Nephron (organoid): ENCODE results near the gene EAF1.

Source experiments
- H3K27ac Mint-ChIP-seq, 3 experiments: 2 replicates each; pipeline ENCODE4 v1.8.0; 2020; ENCODE audit warnings: mixed read lengths in 3 of 3, mild to moderate bottlenecking in 2 of 3, moderate library complexity in 1 of 3
- H3K27me3 Mint-ChIP-seq: 2 replicates; pipeline ENCODE4 v1.8.0; 2021; ENCODE audit warnings: low read depth, mild to moderate bottlenecking, moderate library complexity, mixed read lengths
- H3K36me3 Mint-ChIP-seq: 2 replicates; pipeline ENCODE4 v1.8.0; 2020; ENCODE audit warnings: low read depth, mixed read lengths
- H3K4me1 Mint-ChIP-seq: 2 replicates; pipeline ENCODE4 v1.8.0; 2020; ENCODE audit warnings: mixed read lengths
- H3K4me3 Mint-ChIP-seq, 3 experiments: 2 replicates each; pipeline ENCODE4 v1.8.0; 2020; ENCODE audit warnings: mild to moderate bottlenecking in 3 of 3, mixed read lengths in 3 of 3, moderate library complexity in 2 of 3
- H3K9me3 Mint-ChIP-seq: 2 replicates; pipeline ENCODE4 v1.8.0; 2020; ENCODE audit warnings: mixed read lengths
- CTCF ChIP-seq, 3 experiments: fragments of 200-600 bp; sonication (generic); IDR thresholded peaks; one replicate each; pipeline ENCODE4 v1.5.0; 2021; ENCODE audit warnings: antibody characterized with exemption in 3 of 3; ENCODE audit not compliant: unreplicated experiment in 3 of 3

The EAF1 gene

DNA sequence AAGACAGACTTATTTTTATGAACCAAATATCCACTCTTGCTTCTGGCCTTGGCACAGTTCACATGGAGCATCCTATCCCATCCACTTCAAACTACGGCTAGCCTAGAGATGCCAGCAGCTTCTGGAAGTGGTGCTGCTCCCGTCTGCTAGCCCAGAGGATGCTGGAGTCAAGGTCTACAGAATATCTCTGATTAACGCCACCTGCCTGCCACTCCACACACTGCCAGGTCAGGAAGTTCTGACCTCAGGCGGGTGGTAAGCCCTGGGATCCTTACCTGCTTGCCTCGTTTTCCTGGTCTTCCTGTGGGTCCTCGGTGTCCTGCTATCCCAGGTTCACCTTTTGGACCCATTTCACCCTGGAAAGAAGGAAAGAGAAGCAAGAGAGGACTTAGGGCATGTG, 42.9 kb downstream of the EAF1 start:
- H3K27me3 Mint-ChIP-seq, result no peaks in the 10 kb centered on the region
- no peaks in the 10 kb centered on the region for H3K9me3 Mint-ChIP-seq
- H3K27ac Mint-ChIP-seq, result no peak overlapping the region
- H3K4me1 Mint-ChIP-seq, result peaks cover 5% of the 10 kb centered on the region
- peaks cover 4% of the 10 kb centered on the region for H3K36me3 Mint-ChIP-seq
- TF ChIP-seq CTCF (IDR thresholded peaks at IDR 0.05; ENCODE audit: unreplicated experiment in 3 of 3), result no peak
- H3K4me3 Mint-ChIP-seq, result no peak overlapping the region

DNA sequence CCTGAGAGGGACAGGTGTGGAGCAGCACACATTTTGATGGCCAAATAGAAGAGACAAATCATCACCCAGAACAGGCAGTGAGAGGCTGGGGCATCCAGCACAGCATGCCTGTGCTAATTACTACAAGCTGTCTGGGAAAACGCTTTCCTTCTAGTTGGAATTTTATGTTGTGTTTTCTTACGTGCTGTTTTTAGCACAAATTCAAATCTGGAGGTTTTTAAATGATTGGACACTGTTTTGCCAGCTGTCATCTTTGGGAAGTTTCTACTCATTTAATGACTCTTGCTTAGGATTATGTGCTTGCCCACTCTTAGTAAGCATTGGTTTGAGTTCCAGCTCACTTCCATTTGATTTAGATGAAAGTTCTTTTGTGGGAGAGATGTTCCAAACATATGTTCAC, 43.5 kb downstream of the EAF1 start:
- H3K9me3 Mint-ChIP-seq, result no peaks in the 10 kb centered on the region
- H3K27me3 Mint-ChIP-seq, result no peaks in the 10 kb centered on the region
- no peak overlapping the region for H3K4me3 Mint-ChIP-seq
- H3K4me1 Mint-ChIP-seq, result peaks cover 5% of the 10 kb centered on the region
- no peak overlapping the region for H3K27ac Mint-ChIP-seq
- TF ChIP-seq CTCF (IDR thresholded peaks at IDR 0.05; ENCODE audit: unreplicated experiment in 3 of 3), result no peak
- peaks cover 4% of the 10 kb centered on the region for H3K36me3 Mint-ChIP-seq

GRCh38 chr3:15471861-15472260, 44.5 kb downstream of the EAF1 start:
- H3K4me3 Mint-ChIP-seq, result no peak overlapping the region
- H3K9me3 Mint-ChIP-seq, result no peaks in the 10 kb centered on the region
- no peak overlapping the region for H3K27ac Mint-ChIP-seq
- peaks cover 2% of the 10 kb centered on the region for H3K36me3 Mint-ChIP-seq
- peaks cover 5% of the 10 kb centered on the region for H3K4me1 Mint-ChIP-seq
- no peaks in the 10 kb centered on the region for H3K27me3 Mint-ChIP-seq
- no peak for TF ChIP-seq CTCF (IDR thresholded peaks at IDR 0.05; ENCODE audit: unreplicated experiment in 3 of 3)

- no peaks in the 10 kb centered on the region for H3K27me3 Mint-ChIP-seq
- no peak for TF ChIP-seq CTCF (IDR thresholded peaks at IDR 0.05; ENCODE audit: unreplicated experiment in 3 of 3)
- no peaks in the 10 kb centered on the region for H3K36me3 Mint-ChIP-seq
- no peaks in the 10 kb centered on the region for H3K9me3 Mint-ChIP-seq
- no peak overlapping the region for H3K4me3 Mint-ChIP-seq
- peaks cover 11% of the 10 kb centered on the region for H3K4me1 Mint-ChIP-seq
- H3K27ac Mint-ChIP-seq, result no peak overlapping the region
These were observed 47.8 kb downstream of the EAF1 start for GRCh38 chr3:15475161-15475560.

DNA sequence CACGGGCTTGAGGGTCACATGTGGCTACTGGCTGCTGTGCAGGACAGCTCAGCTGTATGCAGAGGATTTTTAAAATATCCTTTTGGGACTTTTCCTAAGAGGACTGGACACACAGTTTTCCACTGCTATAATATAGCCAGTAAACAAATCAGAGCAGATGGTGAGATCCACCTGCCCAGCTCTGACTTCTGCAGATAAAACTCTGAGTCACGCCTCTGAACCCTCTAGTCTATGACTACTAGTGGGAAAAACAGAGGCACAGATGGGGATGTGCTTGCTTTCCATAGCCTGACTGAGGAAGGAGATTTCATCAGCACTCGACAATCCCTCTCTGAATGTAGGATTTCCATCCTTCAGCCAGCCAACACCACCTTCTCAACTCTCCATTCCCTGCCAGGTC, 49.0 kb downstream of the EAF1 start:
- peaks cover under 1% of the 10 kb centered on the region for H3K9me3 Mint-ChIP-seq
- H3K4me1 Mint-ChIP-seq, result peaks cover 11% of the 10 kb centered on the region

More for the DNA sequence above, 49.0 kb downstream of the EAF1 start:
- Mint-ChIP-seq H3K27ac (no peak overlapping the region), H3K4me3 (no peak overlapping the region), H3K36me3 (no peaks in the 10 kb centered on the region), H3K27me3 (no peaks in the 10 kb centered on the region)
- no peak for TF ChIP-seq CTCF (IDR thresholded peaks at IDR 0.05; ENCODE audit: unreplicated experiment in 3 of 3)
